ENCODE results near the gene CDH7. TPM values are rescaled to one million over a fixed set of nuclear protein-coding genes. Genes with fewer than 3 reads are reported as not detected.

The CDH7 gene
- total RNA-seq, 1 experiment from 2014 or later = not detected

DNA sequence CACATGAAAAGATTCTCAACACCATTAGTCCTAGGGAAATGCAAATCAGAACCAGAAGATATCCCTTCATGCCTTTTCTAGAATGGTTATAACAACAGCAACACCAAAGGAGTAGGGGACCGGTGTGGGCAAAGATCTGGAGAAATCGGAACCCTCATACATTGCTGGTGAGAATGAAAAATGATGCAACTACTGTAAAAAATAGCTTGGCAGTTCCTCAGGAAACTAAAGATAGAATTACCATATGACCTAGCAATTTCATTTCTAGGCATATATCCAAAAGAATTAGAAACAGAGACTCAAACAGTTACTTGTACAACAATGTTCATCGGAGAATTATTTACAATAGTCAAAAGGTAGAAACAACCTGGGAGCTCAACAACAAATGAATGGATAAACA, 29.2 kb upstream of the CDH7 start:
- Histone ChIP-seq H3K36me3 (ENCODE audit: control insufficient read depth, insufficient read depth, low read length) (no peaks in the 10 kb centered on the region), H3K27me3 (ENCODE audit: control insufficient read depth, insufficient read depth, low read length) (no peaks in the 10 kb centered on the region), H3K9me3 (ENCODE audit: control insufficient read depth, insufficient read depth, low read depth, low read length) (no peaks in the 10 kb centered on the region), H3K4me1 (ENCODE audit: control insufficient read depth, insufficient read depth, low read length) (no peaks in the 10 kb centered on the region), H3K4me3 (ENCODE audit: low read depth in 2 of 2, low read length in 2 of 2) (no peak overlapping the region), H3K27ac (ENCODE audit: low read length) (no peak overlapping the region)
- in situ Hi-C loops (cut with HindIII; ENCODE audit: low pct_unique_long_range_greater_than_20kb, low sequenced_read_pairs) = no loop called here
- POLR2A ChIA-PET = no interaction called here
- CTCF ChIA-PET = no interaction called here
- BruUV-seq (replicated peaks) = no TSS peak
- intact Hi-C loops (cut with micrococcal nuclease; ENCODE audit: unreplicated experiment) = no loop called here
- ATAC-seq (no peak), DNase-seq (ENCODE audit: low read depth, low spot score) (no peak)
- TF ChIP-seq, protein P1, sequence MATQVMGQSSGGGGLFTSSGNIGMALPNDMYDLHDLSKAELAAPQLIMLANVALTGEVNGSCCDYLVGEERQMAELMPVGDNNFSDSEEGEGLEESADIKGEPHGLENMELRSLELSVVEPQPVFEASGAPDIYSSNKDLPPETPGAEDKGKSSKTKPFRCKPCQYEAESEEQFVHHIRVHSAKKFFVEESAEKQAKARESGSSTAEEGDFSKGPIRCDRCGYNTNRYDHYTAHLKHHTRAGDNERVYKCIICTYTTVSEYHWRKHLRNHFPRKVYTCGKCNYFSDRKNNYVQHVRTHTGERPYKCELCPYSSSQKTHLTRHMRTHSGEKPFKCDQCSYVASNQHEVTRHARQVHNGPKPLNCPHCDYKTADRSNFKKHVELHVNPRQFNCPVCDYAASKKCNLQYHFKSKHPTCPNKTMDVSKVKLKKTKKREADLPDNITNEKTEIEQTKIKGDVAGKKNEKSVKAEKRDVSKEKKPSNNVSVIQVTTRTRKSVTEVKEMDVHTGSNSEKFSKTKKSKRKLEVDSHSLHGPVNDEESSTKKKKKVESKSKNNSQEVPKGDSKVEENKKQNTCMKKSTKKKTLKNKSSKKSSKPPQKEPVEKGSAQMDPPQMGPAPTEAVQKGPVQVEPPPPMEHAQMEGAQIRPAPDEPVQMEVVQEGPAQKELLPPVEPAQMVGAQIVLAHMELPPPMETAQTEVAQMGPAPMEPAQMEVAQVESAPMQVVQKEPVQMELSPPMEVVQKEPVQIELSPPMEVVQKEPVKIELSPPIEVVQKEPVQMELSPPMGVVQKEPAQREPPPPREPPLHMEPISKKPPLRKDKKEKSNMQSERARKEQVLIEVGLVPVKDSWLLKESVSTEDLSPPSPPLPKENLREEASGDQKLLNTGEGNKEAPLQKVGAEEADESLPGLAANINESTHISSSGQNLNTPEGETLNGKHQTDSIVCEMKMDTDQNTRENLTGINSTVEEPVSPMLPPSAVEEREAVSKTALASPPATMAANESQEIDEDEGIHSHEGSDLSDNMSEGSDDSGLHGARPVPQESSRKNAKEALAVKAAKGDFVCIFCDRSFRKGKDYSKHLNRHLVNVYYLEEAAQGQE (IDR thresholded peaks at IDR 0.05; ENCODE audit: insufficient read depth in 1 of 2, low read depth in 2 of 2, low read length in 1 of 2) = no peak
- TF ChIP-seq, protein P2, sequence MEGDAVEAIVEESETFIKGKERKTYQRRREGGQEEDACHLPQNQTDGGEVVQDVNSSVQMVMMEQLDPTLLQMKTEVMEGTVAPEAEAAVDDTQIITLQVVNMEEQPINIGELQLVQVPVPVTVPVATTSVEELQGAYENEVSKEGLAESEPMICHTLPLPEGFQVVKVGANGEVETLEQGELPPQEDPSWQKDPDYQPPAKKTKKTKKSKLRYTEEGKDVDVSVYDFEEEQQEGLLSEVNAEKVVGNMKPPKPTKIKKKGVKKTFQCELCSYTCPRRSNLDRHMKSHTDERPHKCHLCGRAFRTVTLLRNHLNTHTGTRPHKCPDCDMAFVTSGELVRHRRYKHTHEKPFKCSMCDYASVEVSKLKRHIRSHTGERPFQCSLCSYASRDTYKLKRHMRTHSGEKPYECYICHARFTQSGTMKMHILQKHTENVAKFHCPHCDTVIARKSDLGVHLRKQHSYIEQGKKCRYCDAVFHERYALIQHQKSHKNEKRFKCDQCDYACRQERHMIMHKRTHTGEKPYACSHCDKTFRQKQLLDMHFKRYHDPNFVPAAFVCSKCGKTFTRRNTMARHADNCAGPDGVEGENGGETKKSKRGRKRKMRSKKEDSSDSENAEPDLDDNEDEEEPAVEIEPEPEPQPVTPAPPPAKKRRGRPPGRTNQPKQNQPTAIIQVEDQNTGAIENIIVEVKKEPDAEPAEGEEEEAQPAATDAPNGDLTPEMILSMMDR (IDR thresholded peaks at IDR 0.05) = no peak
- no peak for TF ChIP-seq TCF7L2 (IDR thresholded peaks at IDR 0.05; ENCODE audit: low read depth, low read length)
- TF ChIP-seq SIN3A (IDR thresholded peaks at IDR 0.05; ENCODE audit: borderline replicate concordance, insufficient read depth, low read depth, low read length) = no peak
- no peak for TF ChIP-seq POLR2AphosphoS5 (IDR thresholded peaks at IDR 0.05; ENCODE audit: low read depth, low read length)

DNA sequence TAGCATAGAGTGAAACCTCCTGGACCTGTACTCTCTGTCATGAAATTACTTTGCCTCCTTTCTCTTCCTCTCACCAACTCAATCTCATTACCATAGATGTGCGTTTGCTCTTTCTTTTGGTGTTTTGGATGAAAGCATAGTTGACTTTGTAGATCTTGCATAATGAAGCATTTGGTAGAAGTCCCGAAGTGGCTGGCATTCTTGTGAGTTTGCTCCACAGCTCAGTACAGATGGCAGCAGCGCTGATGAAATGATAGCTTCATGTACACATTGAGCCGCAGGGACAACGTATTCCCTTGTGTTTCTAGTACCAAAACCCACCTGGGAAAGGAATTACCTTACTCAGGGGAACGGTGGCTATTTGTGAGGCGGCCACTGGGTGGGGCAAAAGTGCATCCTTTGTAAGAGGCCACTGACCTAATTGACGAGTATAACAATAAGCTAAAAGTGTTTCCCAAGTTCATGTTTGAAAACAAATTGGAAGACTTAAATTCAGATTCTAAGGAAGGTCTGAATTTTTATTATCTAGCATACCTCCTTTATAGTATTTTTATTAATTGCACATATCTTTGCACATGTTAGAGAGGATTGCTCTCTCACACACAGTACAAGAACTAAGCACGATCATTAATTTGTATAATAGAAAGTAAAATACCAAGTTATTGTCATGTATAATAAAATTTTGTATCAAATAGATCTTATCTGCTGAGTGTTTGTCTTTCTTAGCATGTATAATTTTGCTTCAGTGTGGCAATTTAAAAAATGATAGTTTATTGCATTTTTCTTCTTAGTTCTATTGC, 25.4 kb upstream of the CDH7 start:
- POLR2A ChIA-PET = no interaction called here
- no peaks in the 10 kb centered on the region for H3K27me3 ChIP-seq (ENCODE audit: control insufficient read depth, insufficient read depth, low read length)
- peak; percentile 5 for DNase-seq (ENCODE audit: low read depth, low spot score)
- CTCF ChIA-PET = no interaction called here
- H3K36me3 ChIP-seq (ENCODE audit: control insufficient read depth, insufficient read depth, low read length) = no peaks in the 10 kb centered on the region
- no peak overlapping the region for H3K27ac ChIP-seq (ENCODE audit: low read length)
- intact Hi-C loops (cut with micrococcal nuclease; ENCODE audit: unreplicated experiment) = no loop called here
- no peak for ATAC-seq
- no peaks in the 10 kb centered on the region for H3K9me3 ChIP-seq (ENCODE audit: control insufficient read depth, insufficient read depth, low read depth, low read length)
- in situ Hi-C loops (cut with HindIII; ENCODE audit: low pct_unique_long_range_greater_than_20kb, low sequenced_read_pairs) = no loop called here
- TF ChIP-seq, protein P2 (IDR thresholded peaks at IDR 0.05) = peak; percentile 45; the same call in 1 of the 2 replicates
- TF ChIP-seq, protein P1 (IDR thresholded peaks at IDR 0.05; ENCODE audit: insufficient read depth in 1 of 2, low read depth in 2 of 2, low read length in 1 of 2) = no peak
- BruUV-seq (replicated peaks) = no TSS peak
- H3K4me3 ChIP-seq (ENCODE audit: low read depth in 2 of 2, low read length in 2 of 2) = no peak overlapping the region
- H3K4me1 ChIP-seq (ENCODE audit: control insufficient read depth, insufficient read depth, low read length) = no peaks in the 10 kb centered on the region
